PC-9 (cell line): ENCODE results near the gene LARGE1.
"Not testable (repeated sequence)": the region's sequence is repeated elsewhere in the genome, so short reads cannot be mapped to it uniquely, and the experiment has no call there.

ENCODE experiments used
- CTCF ChIP-seq: fragments of 200-600 bp; sonication (generic); conservative IDR thresholded peaks from 2 replicates; pipeline ENCODE4 v1.6.1; 2017; ENCODE audit warnings: mixed run types, antibody characterized with exemption, mild to moderate bottlenecking, moderate library complexity
- EZH2 ChIP-seq: fragments of 200-600 bp; sonication (generic); IDR thresholded peaks from 2 replicates; pipeline ENCODE4 v1.8.0; 2017; ENCODE audit warnings: antibody characterized with exemption, low read depth

- TF ChIP-seq CTCF, EZH2: not testable (repeated sequence)
Observed at GRCh38 chr22:33566495-33566894, 353.8 kb downstream of the LARGE1 start.
